ENCODE measurements around the gene C1orf53. TPM values are rescaled to one million over a fixed set of nuclear protein-coding genes. Genes with fewer than 3 reads are reported as not detected.
"Not testable (repeated sequence)": the region's sequence is repeated elsewhere in the genome, so short reads cannot be mapped to it uniquely, and the experiment has no call there.

C1orf53 gene
- total RNA-seq, 2 experiments from 2014 or later: 2.4 to 4.1 TPM

GRCh38 chr1:197933647-197934046 lies 31.2 kb downstream of the C1orf53 start:
- POLR2A ChIA-PET: interaction anchor here (0.5 to 1.0 kb wide), 4 partner anchors 31 to 1528 kb away, joined by 3 to 7 read pairs (median 4); no protein-coding TSS in a partner anchor
- BruUV-seq (replicated peaks): no TSS peak
- TF ChIP-seq CTCF (conservative IDR thresholded peaks at IDR 0.05; ENCODE audit: low read length) (no peak), EZH2phosphoT487 (IDR thresholded peaks at IDR 0.05; ENCODE audit: borderline replicate concordance, low read depth, low read length) (no peak)

GRCh38 chr1:197937381-197937780 lies 35.0 kb downstream of the C1orf53 start:
- DNase-seq (ENCODE audit: low spot score): no peak
- Histone ChIP-seq H2AFZ (ENCODE audit: low read length) (no peak overlapping the region), H3K9me2 (ENCODE audit: insufficient read depth, low read length) (no peaks in the 10 kb centered on the region), H3K27ac (ENCODE audit: low read depth, low read length, poor library complexity, severe bottlenecking) (no peak overlapping the region), H3K36me3 (ENCODE audit: insufficient read depth, low read length) (no peaks in the 10 kb centered on the region), H4K20me1 (ENCODE audit: insufficient read depth, low read length) (no peaks in the 10 kb centered on the region), H3K4me1 (ENCODE audit: insufficient read depth, low read length, poor library complexity, severe bottlenecking) (no peaks in the 10 kb centered on the region), H3K4me3 (ENCODE audit: low read depth, low read length, poor library complexity, severe bottlenecking) (no peak overlapping the region), H3K79me2 (ENCODE audit: insufficient read depth, low read depth, low read length) (no peaks in the 10 kb centered on the region), H3K9me3 (ENCODE audit: low read length) (no peaks in the 10 kb centered on the region), H3K4me2 (ENCODE audit: low read length) (no peak overlapping the region)
- POLR2A ChIA-PET: no interaction called here
- BruUV-seq (replicated peaks): no TSS peak
- intact Hi-C loops (cut with micrococcal nuclease; ENCODE audit: unreplicated experiment): no loop called here
- TF ChIP-seq CTCF (conservative IDR thresholded peaks at IDR 0.05; ENCODE audit: low read length): no peak
- TF ChIP-seq EZH2phosphoT487 (IDR thresholded peaks at IDR 0.05; ENCODE audit: borderline replicate concordance, low read depth, low read length): no peak
- CTCF ChIA-PET (ENCODE audit: unreplicated experiment): no interaction called here

More at GRCh38 chr1:197933647-197934046, 31.2 kb downstream of the C1orf53 start:
- no peaks in the 10 kb centered on the region for H3K79me2 ChIP-seq (ENCODE audit: insufficient read depth, low read depth, low read length)
- no peaks in the 10 kb centered on the region for H4K20me1 ChIP-seq (ENCODE audit: insufficient read depth, low read length)
- no peak overlapping the region for H3K4me2 ChIP-seq (ENCODE audit: low read length)
- no peaks in the 10 kb centered on the region for H3K9me2 ChIP-seq (ENCODE audit: insufficient read depth, low read length)
- no peak for DNase-seq (ENCODE audit: low spot score)
- no peak overlapping the region for H3K27ac ChIP-seq (ENCODE audit: low read depth, low read length, poor library complexity, severe bottlenecking)
- H3K36me3 ChIP-seq (ENCODE audit: insufficient read depth, low read length): no peaks in the 10 kb centered on the region
- CTCF ChIA-PET (ENCODE audit: unreplicated experiment): no interaction called here
- H3K4me3 ChIP-seq (ENCODE audit: low read depth, low read length, poor library complexity, severe bottlenecking): no peak overlapping the region
- intact Hi-C loops (cut with micrococcal nuclease; ENCODE audit: unreplicated experiment): no loop called here
- no peak overlapping the region for H2AFZ ChIP-seq (ENCODE audit: low read length)
- H3K9me3 ChIP-seq (ENCODE audit: low read length): no peaks in the 10 kb centered on the region
- H3K4me1 ChIP-seq (ENCODE audit: insufficient read depth, low read length, poor library complexity, severe bottlenecking): peaks cover 3% of the 10 kb centered on the region

- POLR2A ChIA-PET: no interaction called here
- DNase-seq (ENCODE audit: low spot score): no peak
- Histone ChIP-seq H3K27ac (ENCODE audit: low read depth, low read length, poor library complexity, severe bottlenecking) (no peak overlapping the region), H2AFZ (ENCODE audit: low read length) (no peak overlapping the region), H3K4me1 (ENCODE audit: insufficient read depth, low read length, poor library complexity, severe bottlenecking) (no peaks in the 10 kb centered on the region), H3K4me3 (ENCODE audit: low read depth, low read length, poor library complexity, severe bottlenecking) (no peak overlapping the region), H3K79me2 (ENCODE audit: insufficient read depth, low read depth, low read length) (no peaks in the 10 kb centered on the region), H3K9me3 (ENCODE audit: low read length) (no peaks in the 10 kb centered on the region), H3K9me2 (ENCODE audit: insufficient read depth, low read length) (no peaks in the 10 kb centered on the region), H3K36me3 (ENCODE audit: insufficient read depth, low read length) (no peaks in the 10 kb centered on the region), H4K20me1 (ENCODE audit: insufficient read depth, low read length) (no peaks in the 10 kb centered on the region), H3K4me2 (ENCODE audit: low read length) (no peak overlapping the region)
- TF ChIP-seq EZH2phosphoT487 (IDR thresholded peaks at IDR 0.05; ENCODE audit: borderline replicate concordance, low read depth, low read length) (no peak), CTCF (conservative IDR thresholded peaks at IDR 0.05; ENCODE audit: low read length) (no peak)
- intact Hi-C loops (cut with micrococcal nuclease; ENCODE audit: unreplicated experiment): no loop called here
- no TSS peak for BruUV-seq (replicated peaks)
- CTCF ChIA-PET (ENCODE audit: unreplicated experiment): no interaction called here
These were observed 35.5 kb downstream of the C1orf53 start for GRCh38 chr1:197937892-197938291.

- H3K36me3 ChIP-seq (ENCODE audit: insufficient read depth, low read length); H2AFZ ChIP-seq (ENCODE audit: low read length); H3K79me2 ChIP-seq (ENCODE audit: insufficient read depth, low read depth, low read length); H4K20me1 ChIP-seq (ENCODE audit: insufficient read depth, low read length); H3K4me3 ChIP-seq (ENCODE audit: low read depth, low read length, poor library complexity, severe bottlenecking); POLR2A ChIA-PET; BruUV-seq (replicated peaks); CTCF ChIA-PET (ENCODE audit: unreplicated experiment); intact Hi-C loops (cut with micrococcal nuclease; ENCODE audit: unreplicated experiment); H3K4me2 ChIP-seq (ENCODE audit: low read length); DNase-seq (ENCODE audit: low spot score); H3K4me1 ChIP-seq (ENCODE audit: insufficient read depth, low read length, poor library complexity, severe bottlenecking); H3K9me3 ChIP-seq (ENCODE audit: low read length); H3K27ac ChIP-seq (ENCODE audit: low read depth, low read length, poor library complexity, severe bottlenecking); H3K9me2 ChIP-seq (ENCODE audit: insufficient read depth, low read length): not testable (repeated sequence)
These were observed 36.9 kb downstream of the C1orf53 start for GRCh38 chr1:197939159-197939980.

Data from OCI-LY7 (cell line).